ENCODE results near the gene CORO2B. TPM values are rescaled to one million over a fixed set of nuclear protein-coding genes. Genes with fewer than 3 reads are reported as not detected.
"Not testable (repeated sequence)": the region's sequence is repeated elsewhere in the genome, so short reads cannot be mapped to it uniquely, and the experiment has no call there.

CORO2B gene
- polyA plus RNA-seq, 3 donors, result 22.2 to 25.3 (median 23.9) TPM

DNA sequence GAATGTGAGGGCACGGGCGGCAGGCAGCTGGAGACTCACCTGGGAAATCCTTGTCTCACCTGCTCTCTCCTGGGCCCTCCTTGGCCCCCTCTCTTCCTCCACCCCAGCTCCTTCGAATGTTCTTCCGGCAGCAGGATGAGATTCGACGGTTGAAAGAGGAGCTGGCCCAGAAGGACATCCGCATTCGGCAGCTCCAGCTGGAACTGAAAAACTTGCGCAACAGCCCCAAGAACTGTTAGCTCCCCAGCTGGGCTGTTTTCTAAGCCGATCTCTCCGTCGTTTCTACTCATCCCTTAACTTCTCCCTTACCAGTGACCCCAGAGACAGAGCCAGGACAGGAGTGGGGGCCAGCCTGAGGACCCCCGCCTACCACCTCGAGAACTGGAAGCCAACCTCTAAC is 146.9 kb downstream of the CORO2B start:
- DNase-seq (ENCODE audit: extremely low read depth in 1 of 11, low read depth in 9 of 11, low spot score in 4 of 11), result no peak

DNA sequence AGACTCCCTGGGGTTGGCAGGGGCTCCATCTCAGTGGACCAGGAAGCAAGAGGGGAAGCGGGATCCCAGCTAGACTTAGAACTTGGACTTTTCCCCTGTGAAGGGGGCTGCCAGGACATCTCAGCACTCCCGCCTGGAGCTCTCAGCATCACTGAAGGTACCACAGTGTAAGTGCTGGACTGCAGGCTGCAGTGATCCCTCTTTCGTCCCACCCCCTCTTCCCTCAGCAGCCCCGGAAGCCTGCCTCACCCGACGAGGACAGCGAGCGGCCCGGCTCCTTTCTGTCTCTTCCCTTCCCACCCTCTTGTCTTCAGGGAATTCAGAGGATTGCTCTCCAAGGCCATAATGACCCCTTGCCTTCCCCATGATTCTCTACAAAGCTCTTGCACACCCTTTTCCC is 147.5 kb downstream of the CORO2B start:
- no peak for DNase-seq (ENCODE audit: extremely low read depth in 1 of 11, low read depth in 9 of 11, low spot score in 4 of 11)

DNA sequence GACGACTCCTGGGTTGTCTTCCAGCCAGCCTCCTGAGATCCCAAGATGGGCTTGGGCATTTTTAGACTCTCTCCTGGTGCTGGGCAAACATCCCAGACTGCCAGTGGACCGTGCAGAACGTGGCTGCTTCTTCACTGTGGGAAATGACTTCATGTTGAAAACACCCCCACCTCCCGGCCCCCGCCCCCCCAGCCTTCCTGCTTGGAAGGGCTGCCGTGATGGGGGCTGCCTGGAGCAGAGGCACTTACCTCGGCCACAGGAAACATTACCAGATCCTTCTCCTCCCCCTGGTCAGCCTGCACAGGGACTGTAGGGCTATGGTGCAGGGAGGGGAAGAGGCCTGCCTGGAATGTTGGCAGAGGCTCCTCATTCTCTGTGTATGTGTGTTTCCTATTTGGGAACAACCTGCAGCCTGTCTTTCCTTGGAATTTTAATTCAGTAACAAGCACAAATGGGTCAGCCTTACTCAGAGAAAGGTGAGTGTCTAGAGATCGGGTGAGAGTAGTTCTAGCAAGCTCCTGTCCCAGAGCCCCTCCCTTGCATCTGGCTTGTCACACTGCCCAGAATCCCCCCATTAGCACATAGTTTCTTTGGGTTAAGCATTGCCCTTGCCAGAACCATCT is 151.1 kb downstream of the CORO2B start:
- DNase-seq (ENCODE audit: extremely low read depth in 1 of 11, low read depth in 9 of 11, low spot score in 4 of 11), result peak in 1 of 11 donors; percentile 28

DNA sequence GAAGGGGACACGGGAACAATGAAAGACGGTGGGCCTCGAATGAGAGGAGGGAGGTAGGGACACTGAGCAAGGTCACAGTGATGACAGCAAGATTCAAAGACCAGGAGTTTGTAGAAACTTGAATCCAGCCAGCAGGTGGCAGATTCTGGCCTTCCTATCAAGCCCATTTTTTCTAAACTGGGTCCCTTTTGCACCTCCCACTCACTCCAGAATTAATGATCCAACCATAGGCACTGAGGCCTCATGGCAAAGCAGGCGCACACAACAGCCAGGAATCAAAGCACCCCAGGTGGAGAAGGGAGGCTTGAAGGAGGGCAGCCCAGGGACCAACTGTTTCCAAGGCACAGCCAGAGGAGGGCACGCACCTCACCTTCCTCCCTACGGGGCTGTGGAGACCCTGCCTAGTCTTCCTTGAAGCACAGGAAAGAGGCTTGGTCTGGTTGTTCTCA is 151.7 kb downstream of the CORO2B start:
- peak; percentile 50 to 82 (median 64) for DNase-seq (ENCODE audit: extremely low read depth in 1 of 11, low read depth in 9 of 11, low spot score in 4 of 11)

- DNase-seq (ENCODE audit: extremely low read depth in 1 of 11, low read depth in 9 of 11, low spot score in 4 of 11), result peak in 3 of 11 donors; percentile 7 to 25 (median 8)
Observed at GRCh38 chr15:68730976-68731897, 152.4 kb downstream of the CORO2B start.

- no peak for DNase-seq (ENCODE audit: extremely low read depth in 1 of 11, low read depth in 9 of 11, low spot score in 4 of 11)
Observed at GRCh38 chr15:68732451-68732850, 153.7 kb downstream of the CORO2B start.

DNA sequence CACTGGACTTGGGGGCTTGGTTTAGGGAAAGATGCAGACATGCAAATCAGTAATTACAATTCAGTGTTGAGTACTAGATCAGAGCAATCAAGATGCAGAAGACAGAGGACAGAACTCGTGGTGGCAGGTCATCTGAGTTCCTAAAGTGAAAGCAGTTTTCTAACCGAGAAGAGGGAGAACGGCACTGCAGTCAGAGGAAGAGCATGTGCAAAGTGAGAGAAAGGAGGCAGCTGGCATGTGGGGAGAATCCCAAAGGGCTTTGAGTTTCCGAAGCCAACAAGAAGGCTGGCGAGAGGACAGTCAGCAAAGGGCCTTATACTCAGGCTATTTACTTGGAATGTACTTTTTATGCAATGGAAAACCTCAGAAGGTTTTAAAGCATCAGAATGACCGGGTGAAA is 154.9 kb downstream of the CORO2B start:
- DNase-seq (ENCODE audit: extremely low read depth in 1 of 11, low read depth in 9 of 11, low spot score in 4 of 11), result no peak

DNA sequence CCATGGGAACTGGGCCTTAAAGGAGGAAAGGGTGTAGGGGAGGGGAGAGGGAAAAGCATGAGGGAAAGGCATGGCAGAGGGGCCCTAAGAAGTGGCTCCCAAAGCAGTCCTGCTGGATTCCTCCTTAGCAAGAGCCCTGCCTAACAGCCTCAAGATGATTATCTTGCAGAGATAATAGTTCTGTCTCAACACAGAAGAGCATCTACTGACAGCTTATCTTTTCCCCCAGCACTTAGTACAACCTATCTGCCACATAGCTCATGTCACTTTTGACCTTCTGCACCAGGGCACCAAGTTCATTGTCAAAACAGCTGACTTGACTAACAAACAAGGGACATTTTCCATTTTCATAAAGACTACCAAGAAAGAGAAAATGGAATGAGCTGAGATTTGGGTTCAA is 155.6 kb downstream of the CORO2B start:
- no peak for DNase-seq (ENCODE audit: extremely low read depth in 1 of 11, low read depth in 9 of 11, low spot score in 4 of 11)

GRCh38 chr15:68734881-68735280 is 156.1 kb downstream of the CORO2B start:
- DNase-seq (ENCODE audit: extremely low read depth in 1 of 11, low read depth in 9 of 11, low spot score in 4 of 11), result no peak

GRCh38 chr15:68735610-68736009 is 156.8 kb downstream of the CORO2B start:
- no peak for DNase-seq (ENCODE audit: extremely low read depth in 1 of 11, low read depth in 9 of 11, low spot score in 4 of 11)

DNA sequence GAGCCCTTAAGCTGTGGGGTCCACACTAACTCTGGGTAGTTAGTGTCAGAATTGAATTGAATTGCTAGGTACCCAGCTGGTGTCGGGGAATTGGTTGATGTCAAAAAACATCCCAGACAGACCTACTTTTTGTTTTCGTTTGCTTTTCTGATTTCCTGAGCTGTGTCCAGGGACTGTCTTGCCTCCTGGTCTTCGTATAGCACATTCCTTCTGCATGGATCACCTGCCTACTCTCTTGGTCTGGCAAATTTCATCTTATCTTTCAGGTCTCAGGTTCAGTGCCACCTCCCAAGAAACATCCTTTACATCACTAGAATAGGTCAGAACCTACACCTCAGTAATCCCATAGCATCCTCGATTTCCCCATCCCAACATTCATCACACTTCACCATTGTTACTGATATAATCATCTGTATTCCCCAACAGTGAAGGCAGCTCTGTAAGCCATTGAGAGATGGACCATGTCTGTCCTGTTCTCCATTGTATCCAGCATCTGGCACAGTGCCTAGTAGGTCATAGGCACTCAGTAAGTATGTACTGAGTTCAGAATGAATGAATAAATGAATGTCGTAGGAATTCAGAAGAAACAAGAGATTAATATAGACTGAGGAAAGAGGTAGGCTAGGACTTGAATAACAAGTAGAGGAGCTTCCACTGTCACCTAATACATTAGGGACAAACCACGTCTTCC is 160.7 kb downstream of the CORO2B start:
- no peak for DNase-seq (ENCODE audit: extremely low read depth in 1 of 11, low read depth in 9 of 11, low spot score in 4 of 11)

DNA sequence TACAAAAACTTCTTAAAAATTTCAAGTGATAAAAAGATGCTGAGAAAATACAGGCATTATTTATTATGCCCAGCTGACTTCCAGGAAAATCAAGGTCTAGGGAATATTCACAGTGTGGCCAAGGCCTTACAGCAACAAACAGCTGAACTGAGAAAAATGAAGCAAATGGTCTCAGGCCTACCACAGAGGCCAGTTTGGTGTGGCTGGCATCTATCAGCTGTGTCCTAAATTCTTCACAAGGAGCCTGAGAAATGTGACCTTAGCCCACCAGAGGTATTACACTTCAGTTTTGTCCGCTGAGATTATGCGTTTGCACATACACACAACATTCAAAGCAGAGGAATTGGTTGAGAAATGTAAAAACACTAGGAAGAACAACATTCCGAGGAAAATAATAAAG is 164.5 kb downstream of the CORO2B start:
- DNase-seq (ENCODE audit: extremely low read depth in 1 of 11, low read depth in 9 of 11, low spot score in 4 of 11), result no peak

GRCh38 chr15:68749365-68749764 is 170.6 kb downstream of the CORO2B start:
- DNase-seq (ENCODE audit: extremely low read depth in 1 of 11, low read depth in 9 of 11, low spot score in 4 of 11), result no peak

DNA sequence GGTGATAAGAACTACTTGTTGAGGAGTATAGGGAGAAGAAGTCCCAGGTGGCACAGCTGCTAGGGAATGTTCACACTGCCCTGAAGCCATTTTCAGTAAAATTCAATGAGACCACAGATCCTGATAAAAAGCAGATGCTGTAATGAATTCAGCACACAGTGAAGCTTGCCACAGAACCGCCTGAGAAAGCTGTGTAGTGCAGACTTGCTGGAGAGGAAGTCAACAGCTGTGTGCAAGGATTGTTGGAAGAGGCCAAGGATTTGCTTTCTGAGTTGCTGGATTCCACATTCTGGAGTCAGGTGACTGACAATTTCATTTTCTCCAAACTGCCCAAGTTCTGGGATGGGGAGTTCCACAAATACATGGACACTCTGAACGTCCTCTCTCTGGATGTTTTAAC is 171.0 kb downstream of the CORO2B start:
- peak in 1 of 11 donors; percentile 16 for DNase-seq (ENCODE audit: extremely low read depth in 1 of 11, low read depth in 9 of 11, low spot score in 4 of 11)

DNA sequence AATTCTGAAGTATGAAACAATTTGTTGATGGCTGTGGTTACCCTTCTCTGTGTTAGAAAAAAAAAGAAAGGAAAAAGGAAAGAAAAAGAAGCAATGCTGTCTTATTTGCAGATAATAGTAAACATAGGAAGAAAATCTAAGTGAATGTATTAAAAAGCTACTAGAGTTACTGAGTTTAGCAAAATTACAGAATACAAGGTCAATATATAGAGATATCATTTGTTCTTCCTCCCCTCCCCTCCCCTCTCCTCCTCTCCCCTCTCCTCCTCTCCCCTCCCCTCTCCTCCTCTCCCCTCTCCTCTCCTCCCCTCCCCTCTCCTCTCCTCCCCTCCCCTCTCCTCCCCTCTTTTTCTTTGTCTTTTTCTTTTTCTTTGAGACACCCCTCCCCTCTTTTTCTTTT is 172.8 kb downstream of the CORO2B start:
- DNase-seq (ENCODE audit: extremely low read depth in 1 of 11, low read depth in 9 of 11, low spot score in 4 of 11), result no peak

DNA sequence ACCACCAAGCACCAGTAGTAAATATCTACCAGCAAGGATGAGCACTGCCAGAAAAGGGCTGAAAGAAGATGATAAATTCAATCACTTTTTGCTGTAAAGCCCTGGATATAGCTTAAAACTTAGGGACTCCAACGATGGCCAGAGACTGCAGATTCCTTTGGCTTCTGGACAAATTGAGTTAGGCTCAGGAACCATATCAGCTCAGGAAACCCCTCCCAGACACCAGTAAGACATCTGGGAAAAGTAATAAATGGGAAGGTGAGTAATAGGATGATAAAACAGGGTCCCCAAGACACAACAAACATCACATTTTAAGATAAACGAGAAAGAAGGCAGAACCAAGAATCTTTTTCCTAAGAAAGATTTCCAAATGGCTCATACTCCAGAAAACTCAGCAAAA is 176.9 kb downstream of the CORO2B start:
- no peak for DNase-seq (ENCODE audit: extremely low read depth in 1 of 11, low read depth in 9 of 11, low spot score in 4 of 11)

- not testable (repeated sequence) for DNase-seq (ENCODE audit: extremely low read depth in 1 of 11, low read depth in 9 of 11, low spot score in 4 of 11)
Observed at GRCh38 chr15:68759982-68760579, 181.3 kb downstream of the CORO2B start.

GRCh38 chr15:68763063-68763462 is 184.3 kb downstream of the CORO2B start:
- no peak for DNase-seq (ENCODE audit: extremely low read depth in 1 of 11, low read depth in 9 of 11, low spot score in 4 of 11)

- no peak for DNase-seq (ENCODE audit: extremely low read depth in 1 of 11, low read depth in 9 of 11, low spot score in 4 of 11)
Observed at GRCh38 chr15:68764090-68764489, 185.3 kb downstream of the CORO2B start.
